Measurements from ENCODE around the gene SHC2.

DNA sequence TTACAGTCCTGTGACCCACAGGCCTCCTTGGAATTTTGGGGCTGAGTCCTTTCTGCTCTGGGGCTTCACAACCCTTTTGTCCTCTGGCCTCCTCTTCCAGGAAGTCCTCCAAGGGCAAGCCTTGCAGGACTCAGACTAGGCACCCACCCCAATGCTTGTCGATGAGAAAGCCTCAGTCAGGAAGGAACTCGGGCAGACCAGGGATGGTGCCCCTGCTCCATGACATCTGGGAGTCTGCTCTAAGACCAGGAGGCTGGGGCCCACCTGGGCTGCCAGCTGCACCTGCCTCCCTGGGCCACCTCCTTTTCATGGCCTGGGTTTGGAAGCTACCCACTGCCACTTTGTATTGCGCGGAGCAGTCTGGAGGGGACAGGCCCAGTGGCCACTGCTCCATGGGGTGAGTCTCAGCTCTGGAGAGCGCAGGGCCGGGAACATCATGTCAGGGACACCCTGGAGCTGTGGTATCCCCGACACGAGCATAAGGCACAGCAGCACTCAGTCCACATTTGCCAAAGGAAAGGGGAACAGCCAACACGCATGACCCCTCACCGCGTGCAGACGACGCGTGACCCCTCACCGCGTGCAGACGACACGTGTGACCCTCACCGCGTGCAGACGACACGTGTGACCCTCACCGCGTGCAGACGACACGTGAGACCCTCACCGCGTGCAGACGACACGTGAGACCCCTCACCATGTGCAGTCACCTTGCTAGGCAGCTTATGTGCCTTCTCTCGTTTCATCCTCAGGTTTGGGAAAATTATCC lies 62.7 kb downstream of the SHC2 start:
- TF ChIP-seq, protein P1, sequence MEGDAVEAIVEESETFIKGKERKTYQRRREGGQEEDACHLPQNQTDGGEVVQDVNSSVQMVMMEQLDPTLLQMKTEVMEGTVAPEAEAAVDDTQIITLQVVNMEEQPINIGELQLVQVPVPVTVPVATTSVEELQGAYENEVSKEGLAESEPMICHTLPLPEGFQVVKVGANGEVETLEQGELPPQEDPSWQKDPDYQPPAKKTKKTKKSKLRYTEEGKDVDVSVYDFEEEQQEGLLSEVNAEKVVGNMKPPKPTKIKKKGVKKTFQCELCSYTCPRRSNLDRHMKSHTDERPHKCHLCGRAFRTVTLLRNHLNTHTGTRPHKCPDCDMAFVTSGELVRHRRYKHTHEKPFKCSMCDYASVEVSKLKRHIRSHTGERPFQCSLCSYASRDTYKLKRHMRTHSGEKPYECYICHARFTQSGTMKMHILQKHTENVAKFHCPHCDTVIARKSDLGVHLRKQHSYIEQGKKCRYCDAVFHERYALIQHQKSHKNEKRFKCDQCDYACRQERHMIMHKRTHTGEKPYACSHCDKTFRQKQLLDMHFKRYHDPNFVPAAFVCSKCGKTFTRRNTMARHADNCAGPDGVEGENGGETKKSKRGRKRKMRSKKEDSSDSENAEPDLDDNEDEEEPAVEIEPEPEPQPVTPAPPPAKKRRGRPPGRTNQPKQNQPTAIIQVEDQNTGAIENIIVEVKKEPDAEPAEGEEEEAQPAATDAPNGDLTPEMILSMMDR (conservative IDR thresholded peaks at IDR 0.05; ENCODE audit: low read length): no peak
- no peak for TF ChIP-seq EZH2phosphoT487 (IDR thresholded peaks at IDR 0.05; ENCODE audit: borderline replicate concordance)

Data from Loucy (cell line).